ENCODE results near the gene CPXM2. TPM values are rescaled to one million over a fixed set of nuclear protein-coding genes. Genes with fewer than 3 reads are reported as not detected.

Gene CPXM2
- total RNA-seq, 1 experiment from 2014 or later = 0.12 TPM

- Histone ChIP-seq H3K27ac (ENCODE audit: low read depth, low read length) (no peak overlapping the region), H3K4me3 (replicated peaks in 1 of 2; ENCODE audit: low read depth in 1 of 2, low read length in 2 of 2) (no peak overlapping the region), H3K9me2 (ENCODE audit: insufficient read depth) (no peaks in the 10 kb centered on the region), H3K27me3 (ENCODE audit: insufficient read depth, low read length) (peaks cover 57% of the 10 kb centered on the region), H3K4me1 (ENCODE audit: control insufficient read depth in 1 of 2, insufficient read depth in 2 of 2, low read length in 2 of 2) (no peaks in the 10 kb centered on the region; a peak in 1 of 4 replicates), H3K79me2 (ENCODE audit: insufficient read depth, low read length) (no peaks in the 10 kb centered on the region), H3K9ac (ENCODE audit: low read length) (no peak overlapping the region), H3K9me3 (ENCODE audit: control insufficient read depth in 1 of 2, insufficient read depth in 1 of 2, low read depth in 1 of 2, low read length in 2 of 2) (no peaks in the 10 kb centered on the region), H3K4me2 (ENCODE audit: low read length) (no peak overlapping the region), H3K36me3 (ENCODE audit: control insufficient read depth in 1 of 2, insufficient read depth in 2 of 2, low read length in 2 of 2) (no peaks in the 10 kb centered on the region), H4K20me1 (ENCODE audit: insufficient read depth) (no peaks in the 10 kb centered on the region), H2AFZ (ENCODE audit: low read depth, low read length, poor library complexity, severe bottlenecking) (no peak overlapping the region)
- ChIA-PET RAD21 (ENCODE audit: low non-redundant PET in 1 of 2, low total read pairs in 2 of 2, uncharacterized antibody in 2 of 2, unreplicated experiment in 2 of 2) (no interaction called here), POLR2A (no interaction called here), CTCF (no interaction called here)
- DNase-seq (ENCODE audit: low read depth, low spot score) (no peak), ATAC-seq (no peak)
- TF ChIP-seq, protein P1, sequence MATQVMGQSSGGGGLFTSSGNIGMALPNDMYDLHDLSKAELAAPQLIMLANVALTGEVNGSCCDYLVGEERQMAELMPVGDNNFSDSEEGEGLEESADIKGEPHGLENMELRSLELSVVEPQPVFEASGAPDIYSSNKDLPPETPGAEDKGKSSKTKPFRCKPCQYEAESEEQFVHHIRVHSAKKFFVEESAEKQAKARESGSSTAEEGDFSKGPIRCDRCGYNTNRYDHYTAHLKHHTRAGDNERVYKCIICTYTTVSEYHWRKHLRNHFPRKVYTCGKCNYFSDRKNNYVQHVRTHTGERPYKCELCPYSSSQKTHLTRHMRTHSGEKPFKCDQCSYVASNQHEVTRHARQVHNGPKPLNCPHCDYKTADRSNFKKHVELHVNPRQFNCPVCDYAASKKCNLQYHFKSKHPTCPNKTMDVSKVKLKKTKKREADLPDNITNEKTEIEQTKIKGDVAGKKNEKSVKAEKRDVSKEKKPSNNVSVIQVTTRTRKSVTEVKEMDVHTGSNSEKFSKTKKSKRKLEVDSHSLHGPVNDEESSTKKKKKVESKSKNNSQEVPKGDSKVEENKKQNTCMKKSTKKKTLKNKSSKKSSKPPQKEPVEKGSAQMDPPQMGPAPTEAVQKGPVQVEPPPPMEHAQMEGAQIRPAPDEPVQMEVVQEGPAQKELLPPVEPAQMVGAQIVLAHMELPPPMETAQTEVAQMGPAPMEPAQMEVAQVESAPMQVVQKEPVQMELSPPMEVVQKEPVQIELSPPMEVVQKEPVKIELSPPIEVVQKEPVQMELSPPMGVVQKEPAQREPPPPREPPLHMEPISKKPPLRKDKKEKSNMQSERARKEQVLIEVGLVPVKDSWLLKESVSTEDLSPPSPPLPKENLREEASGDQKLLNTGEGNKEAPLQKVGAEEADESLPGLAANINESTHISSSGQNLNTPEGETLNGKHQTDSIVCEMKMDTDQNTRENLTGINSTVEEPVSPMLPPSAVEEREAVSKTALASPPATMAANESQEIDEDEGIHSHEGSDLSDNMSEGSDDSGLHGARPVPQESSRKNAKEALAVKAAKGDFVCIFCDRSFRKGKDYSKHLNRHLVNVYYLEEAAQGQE (IDR thresholded peaks at IDR 0.05; ENCODE audit: low read depth) = no peak
- TF ChIP-seq CBX3 (IDR thresholded peaks at IDR 0.05; ENCODE audit: low read depth) (no peak), ZNF274 (IDR thresholded peaks at IDR 0.05; ENCODE audit: low read depth, low read length) (no peak), CEBPB (IDR thresholded peaks at IDR 0.05; ENCODE audit: low read depth) (no peak), ELF1 (IDR thresholded peaks at IDR 0.05; ENCODE audit: borderline replicate concordance, low read depth) (no peak), FOSL1 (IDR thresholded peaks at IDR 0.05; ENCODE audit: low read depth) (no peak), SP1 (IDR thresholded peaks at IDR 0.05; ENCODE audit: low read depth) (no peak)
- no TSS peak for BruUV-seq (replicated peaks)
- intact Hi-C loops (cut with micrococcal nuclease) = no loop called here
Observed at GRCh38 chr10:123786306-123786705, 105.3 kb downstream of the CPXM2 start.

DNA sequence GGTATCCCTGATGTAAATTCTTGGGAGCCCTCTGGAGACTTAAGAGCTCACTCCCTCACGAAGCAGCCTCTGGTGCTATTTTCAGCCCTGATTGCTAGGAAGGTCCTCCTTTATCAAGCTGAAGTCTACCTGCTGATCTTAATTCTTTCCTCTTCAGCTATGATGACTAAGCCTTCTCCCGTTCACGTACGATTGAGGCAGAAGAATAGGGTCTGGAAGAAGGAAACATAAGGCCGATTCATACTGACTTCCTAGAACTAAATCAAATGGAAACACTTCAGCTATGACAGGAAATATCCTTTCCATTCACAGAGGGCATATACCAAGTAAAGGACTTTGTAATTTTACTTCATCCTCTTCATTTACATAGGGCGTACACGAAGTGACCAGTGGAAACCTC, 107.0 kb downstream of the CPXM2 start:
- H3K79me2 ChIP-seq (ENCODE audit: insufficient read depth, low read length) = no peaks in the 10 kb centered on the region
- no peak for TF ChIP-seq EGR1 (IDR thresholded peaks at IDR 0.05; ENCODE audit: low read depth)
- TF ChIP-seq FOSL1 (IDR thresholded peaks at IDR 0.05; ENCODE audit: low read depth) = no peak
- no peak for TF ChIP-seq YY1 (IDR thresholded peaks at IDR 0.05; ENCODE audit: extremely low read depth, insufficient replicate concordance, low read depth, low read length)
- TF ChIP-seq TCF7L2 (IDR thresholded peaks at IDR 0.05; ENCODE audit: borderline replicate concordance, extremely low read depth, insufficient read depth, insufficient read length) = no peak
- no peak for TF ChIP-seq EZH2phosphoT487 (IDR thresholded peaks at IDR 0.05; ENCODE audit: borderline replicate concordance)
- TF ChIP-seq ZFX (IDR thresholded peaks at IDR 0.05) = no peak
- TF ChIP-seq, protein P2, sequence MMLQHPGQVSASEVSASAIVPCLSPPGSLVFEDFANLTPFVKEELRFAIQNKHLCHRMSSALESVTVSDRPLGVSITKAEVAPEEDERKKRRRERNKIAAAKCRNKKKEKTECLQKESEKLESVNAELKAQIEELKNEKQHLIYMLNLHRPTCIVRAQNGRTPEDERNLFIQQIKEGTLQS (IDR thresholded peaks at IDR 0.05) = no peak
- no peak for TF ChIP-seq SRF (IDR thresholded peaks at IDR 0.05; ENCODE audit: low read depth)
- TF ChIP-seq SIN3A (IDR thresholded peaks at IDR 0.05; ENCODE audit: low read depth) = no peak
- no peak for TF ChIP-seq POLR2AphosphoS5 (IDR thresholded peaks at IDR 0.05; ENCODE audit: low read depth, low read length)
- TF ChIP-seq, protein P3, sequence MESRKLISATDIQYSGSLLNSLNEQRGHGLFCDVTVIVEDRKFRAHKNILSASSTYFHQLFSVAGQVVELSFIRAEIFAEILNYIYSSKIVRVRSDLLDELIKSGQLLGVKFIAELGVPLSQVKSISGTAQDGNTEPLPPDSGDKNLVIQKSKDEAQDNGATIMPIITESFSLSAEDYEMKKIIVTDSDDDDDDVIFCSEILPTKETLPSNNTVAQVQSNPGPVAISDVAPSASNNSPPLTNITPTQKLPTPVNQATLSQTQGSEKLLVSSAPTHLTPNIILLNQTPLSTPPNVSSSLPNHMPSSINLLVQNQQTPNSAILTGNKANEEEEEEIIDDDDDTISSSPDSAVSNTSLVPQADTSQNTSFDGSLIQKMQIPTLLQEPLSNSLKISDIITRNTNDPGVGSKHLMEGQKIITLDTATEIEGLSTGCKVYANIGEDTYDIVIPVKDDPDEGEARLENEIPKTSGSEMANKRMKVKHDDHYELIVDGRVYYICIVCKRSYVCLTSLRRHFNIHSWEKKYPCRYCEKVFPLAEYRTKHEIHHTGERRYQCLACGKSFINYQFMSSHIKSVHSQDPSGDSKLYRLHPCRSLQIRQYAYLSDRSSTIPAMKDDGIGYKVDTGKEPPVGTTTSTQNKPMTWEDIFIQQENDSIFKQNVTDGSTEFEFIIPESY (IDR thresholded peaks at IDR 0.05; ENCODE audit: extremely low read depth, insufficient replicate concordance, low read length) = no peak
- no peak for TF ChIP-seq ZNF274 (IDR thresholded peaks at IDR 0.05; ENCODE audit: low read depth, low read length)

More for the DNA sequence above, 107.0 kb downstream of the CPXM2 start:
- Histone ChIP-seq H3K4me3 (replicated peaks in 1 of 2; ENCODE audit: low read depth in 1 of 2, low read length in 2 of 2) (no peak overlapping the region), H2AFZ (ENCODE audit: low read depth, low read length, poor library complexity, severe bottlenecking) (no peak overlapping the region), H3K27ac (ENCODE audit: low read depth, low read length) (no peak overlapping the region), H3K36me3 (ENCODE audit: control insufficient read depth in 1 of 2, insufficient read depth in 2 of 2, low read length in 2 of 2) (no peaks in the 10 kb centered on the region), H3K9me2 (ENCODE audit: insufficient read depth) (no peaks in the 10 kb centered on the region), H3K27me3 (ENCODE audit: insufficient read depth, low read length) (peaks cover 74% of the 10 kb centered on the region), H4K20me1 (ENCODE audit: insufficient read depth) (no peaks in the 10 kb centered on the region), H3K9ac (ENCODE audit: low read length) (no peak overlapping the region), H3K9me3 (ENCODE audit: control insufficient read depth in 1 of 2, insufficient read depth in 1 of 2, low read depth in 1 of 2, low read length in 2 of 2) (no peaks in the 10 kb centered on the region), H3K4me2 (ENCODE audit: low read length) (no peak overlapping the region), H3K4me1 (ENCODE audit: control insufficient read depth in 1 of 2, insufficient read depth in 2 of 2, low read length in 2 of 2) (no peaks in the 10 kb centered on the region)
- intact Hi-C loops (cut with micrococcal nuclease) = no loop called here
- ATAC-seq (no peak), DNase-seq (ENCODE audit: low read depth, low spot score) (no peak)
- BruUV-seq (replicated peaks) = no TSS peak
- POLR2A ChIA-PET = no interaction called here
- CTCF ChIA-PET = no interaction called here
- RAD21 ChIA-PET (ENCODE audit: low non-redundant PET in 1 of 2, low total read pairs in 2 of 2, uncharacterized antibody in 2 of 2, unreplicated experiment in 2 of 2) = no interaction called here

All from HCT116 (cell line).